Calu3 (cell line): Measurements from ENCODE around the gene HORMAD1. TPM values are rescaled to one million over a fixed set of nuclear protein-coding genes. Genes with fewer than 3 reads are reported as not detected.

Experiments
- BruUV-seq: library from RNA; stranded (reverse); fragments of 400-500 nt; replicated peaks from 2 replicates; lab custom pipeline; 2021; lab: Mats Ljungman, UMichigan
- CTCF ChIA-PET: fragments of 300-600 bp; sonication (Branson Sonifier 250); formaldehyde crosslinking; loops from one replicate; lab custom pipeline; 2022; ENCODE audit warnings: antibody characterized with exemption; lab: Charles Lee
- DNase-seq: peaks from one replicate; pipeline ENCODE4 v3.0.0; 2022
- H3K27ac Mint-ChIP-seq: one replicate; pipeline ENCODE4 v1.8.0; 2022; ENCODE audit warnings: mixed read lengths; ENCODE audit not compliant: unreplicated experiment
- H3K27me3 Mint-ChIP-seq: one replicate; pipeline ENCODE4 v1.8.0; 2022; ENCODE audit warnings: mixed read lengths; ENCODE audit not compliant: unreplicated experiment
- H3K36me3 Mint-ChIP-seq: one replicate; pipeline ENCODE4 v1.8.0; 2022; ENCODE audit warnings: mild to moderate bottlenecking, moderate library complexity, mixed read lengths; ENCODE audit not compliant: insufficient read depth, unreplicated experiment
- H3K4me1 Mint-ChIP-seq: one replicate; pipeline ENCODE4 v1.8.0; 2022; ENCODE audit warnings: mild to moderate bottlenecking, low read depth, mixed read lengths; ENCODE audit not compliant: unreplicated experiment
- H3K4me3 Mint-ChIP-seq: one replicate; pipeline ENCODE4 v1.8.0; 2022; ENCODE audit warnings: mild to moderate bottlenecking, low read depth, moderate library complexity, mixed read lengths; ENCODE audit not compliant: unreplicated experiment
- H3K9me3 Mint-ChIP-seq: one replicate; pipeline ENCODE4 v1.8.0; 2022; ENCODE audit warnings: low read depth, mixed read lengths; ENCODE audit not compliant: unreplicated experiment
- CTCF ChIP-seq: fragments of 200-600 bp; IDR thresholded peaks from one replicate; pipeline ENCODE4 v1.8.0; 2022; ENCODE audit warnings: antibody characterized with exemption; ENCODE audit not compliant: unreplicated experiment
- intact Hi-C: fragments of 100-400 bp; cut with micrococcal nuclease; formaldehyde crosslinking; loops from one replicate; pipeline ENCODE4 v1.10.0; 2022; ENCODE audit not compliant: unreplicated experiment
- total RNA-seq: library from RNA; stranded (reverse); gene quantifications from 2 replicates; pipeline ENCODE4 v1.2.3, GENCODE V29; 2022

The HORMAD1 gene
- total RNA-seq, 1 experiment from 2014 or later = not detected

DNA sequence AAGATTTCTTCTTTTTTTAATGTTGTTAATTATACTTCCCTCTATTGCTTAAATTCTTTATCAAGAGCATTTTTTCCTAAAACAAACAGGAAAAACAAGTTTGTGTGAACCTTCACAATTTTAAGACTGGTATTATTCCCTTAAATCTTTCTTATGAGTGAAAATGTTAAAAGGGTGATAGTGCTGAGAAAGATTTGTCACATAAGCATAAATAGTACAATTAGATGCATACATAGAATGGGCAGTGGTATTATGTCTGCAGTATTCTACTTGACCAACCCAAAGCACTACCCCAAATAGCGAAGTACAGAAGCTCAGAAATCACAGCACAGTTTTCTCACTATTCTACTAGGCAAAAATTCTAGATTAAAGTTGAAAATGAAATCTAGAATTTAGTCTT is 41.7 kb downstream of the HORMAD1 start:
- Mint-ChIP-seq H3K27me3 (no peaks in the 10 kb centered on the region), H3K36me3 (peaks cover 36% of the 10 kb centered on the region), H3K4me3 (no peak overlapping the region), H3K27ac (no peak overlapping the region), H3K4me1 (no peaks in the 10 kb centered on the region), H3K9me3 (no peaks in the 10 kb centered on the region)
- CTCF ChIA-PET = no interaction called here
- TF ChIP-seq CTCF = no peak
- BruUV-seq = no TSS peak
- intact Hi-C loops = no loop called here
- no peak for DNase-seq

GRCh38 chr1:150674881-150675280 is 45.8 kb downstream of the HORMAD1 start:
- Mint-ChIP-seq H3K27me3 (no peaks in the 10 kb centered on the region), H3K4me3 (no peak overlapping the region), H3K4me1 (no peaks in the 10 kb centered on the region), H3K36me3 (peaks cover 57% of the 10 kb centered on the region), H3K27ac (no peak overlapping the region), H3K9me3 (no peaks in the 10 kb centered on the region)
- no TSS peak for BruUV-seq
- DNase-seq = no peak
- CTCF ChIA-PET = interaction anchor here (1.5 kb wide), 1 partner anchor 22 kb away, joined by 4 read pairs; the partner anchor contains the start of gene GOLPH3L
- intact Hi-C loops = no loop called here
- no peak for TF ChIP-seq CTCF

- CTCF ChIA-PET = interaction anchor here (0.5 to 0.7 kb wide), 3 partner anchors 26 to 432 kb away, joined by 3 read pairs; no protein-coding TSS in a partner anchor
These were observed 57.4 kb downstream of the HORMAD1 start for GRCh38 chr1:150663321-150663720.

GRCh38 chr1:150662811-150663210 is 57.9 kb downstream of the HORMAD1 start:
- no peak for TF ChIP-seq CTCF
- no TSS peak for BruUV-seq
- H3K36me3 Mint-ChIP-seq = peaks cover 62% of the 10 kb centered on the region
- H3K4me3 Mint-ChIP-seq = no peak overlapping the region
- peaks cover 36% of the 10 kb centered on the region for H3K4me1 Mint-ChIP-seq
- DNase-seq = no peak
- no peaks in the 10 kb centered on the region for H3K27me3 Mint-ChIP-seq
- intact Hi-C loops = no loop called here
- H3K9me3 Mint-ChIP-seq = no peaks in the 10 kb centered on the region
- CTCF ChIA-PET = interaction anchor here (0.6 to 0.7 kb wide), 3 partner anchors 197 to 432 kb away, joined by 3 read pairs; no protein-coding TSS in a partner anchor
- no peak overlapping the region for H3K27ac Mint-ChIP-seq

More at GRCh38 chr1:150663321-150663720, 57.4 kb downstream of the HORMAD1 start:
- no peak overlapping the region for H3K27ac Mint-ChIP-seq
- H3K4me3 Mint-ChIP-seq = no peak overlapping the region
- intact Hi-C loops = no loop called here
- H3K36me3 Mint-ChIP-seq = peaks cover 63% of the 10 kb centered on the region
- DNase-seq = no peak
- TF ChIP-seq CTCF = no peak
- no peaks in the 10 kb centered on the region for H3K9me3 Mint-ChIP-seq
- no TSS peak for BruUV-seq
- no peaks in the 10 kb centered on the region for H3K27me3 Mint-ChIP-seq
- peaks cover 41% of the 10 kb centered on the region for H3K4me1 Mint-ChIP-seq
